GM10266 (cell line): ENCODE data around the gene HNRNPK.
"Not testable (repeated sequence)": the region's sequence is repeated elsewhere in the genome, so short reads cannot be mapped to it uniquely, and the experiment has no call there.

Experiments
- DNase-seq: peaks from one replicate; pipeline ENCODE4 v3.0.0; 2012; ENCODE audit errors: extremely low spot score
- TF ChIP-seq, protein P1 (sequence below): IDR thresholded peaks from 2 replicates; pipeline ENCODE4 v1.5.1; 2012; ENCODE audit warnings: mild to moderate bottlenecking, low read depth; ENCODE audit not compliant: control insufficient read depth, insufficient read depth; ENCODE audit errors: missing control alignments

Gene HNRNPK

DNA sequence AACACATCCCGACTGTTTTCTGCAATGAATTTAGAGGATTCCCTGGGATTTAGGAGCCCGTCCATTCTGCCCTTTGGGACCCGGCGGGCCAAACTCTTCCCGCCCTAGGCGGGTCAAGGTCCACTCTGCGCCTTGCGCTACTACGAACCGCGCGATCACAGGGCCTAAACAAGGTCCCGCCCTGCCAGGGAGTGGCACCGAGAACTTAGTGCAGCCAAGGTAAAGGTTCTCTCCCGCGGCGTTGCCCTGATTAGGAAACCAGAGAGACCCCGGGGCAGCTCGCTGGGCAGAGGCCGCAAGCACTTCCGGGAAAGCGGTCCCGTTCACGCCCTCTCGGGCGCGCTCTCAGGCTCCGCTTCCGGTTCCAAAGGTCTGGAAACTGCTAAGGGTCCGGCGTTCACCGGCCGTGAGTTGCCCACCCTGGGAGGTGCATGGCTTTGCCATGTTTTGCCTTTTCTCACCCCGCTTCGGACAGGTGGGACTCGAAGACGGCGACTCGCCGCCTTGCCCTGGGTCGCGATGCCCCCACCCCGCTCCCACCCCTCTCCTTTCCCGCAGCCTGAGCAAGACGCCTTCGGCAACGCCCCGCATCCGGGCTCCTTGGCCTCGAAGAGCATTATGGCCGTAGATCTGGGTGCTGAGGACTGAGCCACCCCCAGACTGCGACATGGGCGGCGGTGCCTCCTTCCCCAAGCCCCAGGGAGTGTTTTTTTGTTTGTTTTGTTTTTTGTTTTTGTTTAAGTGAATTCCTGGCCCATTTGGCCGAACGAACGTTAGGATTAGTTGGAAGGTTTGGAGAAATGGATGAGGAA is 23.4 kb downstream of the HNRNPK start:
- TF ChIP-seq, protein P1, sequence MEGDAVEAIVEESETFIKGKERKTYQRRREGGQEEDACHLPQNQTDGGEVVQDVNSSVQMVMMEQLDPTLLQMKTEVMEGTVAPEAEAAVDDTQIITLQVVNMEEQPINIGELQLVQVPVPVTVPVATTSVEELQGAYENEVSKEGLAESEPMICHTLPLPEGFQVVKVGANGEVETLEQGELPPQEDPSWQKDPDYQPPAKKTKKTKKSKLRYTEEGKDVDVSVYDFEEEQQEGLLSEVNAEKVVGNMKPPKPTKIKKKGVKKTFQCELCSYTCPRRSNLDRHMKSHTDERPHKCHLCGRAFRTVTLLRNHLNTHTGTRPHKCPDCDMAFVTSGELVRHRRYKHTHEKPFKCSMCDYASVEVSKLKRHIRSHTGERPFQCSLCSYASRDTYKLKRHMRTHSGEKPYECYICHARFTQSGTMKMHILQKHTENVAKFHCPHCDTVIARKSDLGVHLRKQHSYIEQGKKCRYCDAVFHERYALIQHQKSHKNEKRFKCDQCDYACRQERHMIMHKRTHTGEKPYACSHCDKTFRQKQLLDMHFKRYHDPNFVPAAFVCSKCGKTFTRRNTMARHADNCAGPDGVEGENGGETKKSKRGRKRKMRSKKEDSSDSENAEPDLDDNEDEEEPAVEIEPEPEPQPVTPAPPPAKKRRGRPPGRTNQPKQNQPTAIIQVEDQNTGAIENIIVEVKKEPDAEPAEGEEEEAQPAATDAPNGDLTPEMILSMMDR: no peak
- DNase-seq: peak; percentile 65

DNA sequence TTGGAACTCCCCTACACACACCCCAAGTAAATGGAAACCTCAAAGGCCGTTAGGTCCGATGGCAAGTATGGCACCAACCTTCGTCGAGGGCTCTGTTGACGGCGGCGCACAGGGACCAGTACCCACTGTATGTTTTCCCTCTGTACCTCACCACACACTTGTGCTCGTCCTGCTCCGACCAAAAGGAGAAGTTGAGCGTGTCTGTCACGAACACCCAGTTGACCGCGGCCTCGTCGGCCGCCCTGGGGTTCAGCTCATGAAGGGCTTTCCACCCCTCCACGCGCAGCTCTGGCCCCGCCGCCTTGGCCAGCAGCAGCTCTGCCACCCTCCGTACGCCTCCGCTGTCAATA is 24.0 kb downstream of the HNRNPK start:
- TF ChIP-seq, protein P1: no peak
- no peak for DNase-seq

DNA sequence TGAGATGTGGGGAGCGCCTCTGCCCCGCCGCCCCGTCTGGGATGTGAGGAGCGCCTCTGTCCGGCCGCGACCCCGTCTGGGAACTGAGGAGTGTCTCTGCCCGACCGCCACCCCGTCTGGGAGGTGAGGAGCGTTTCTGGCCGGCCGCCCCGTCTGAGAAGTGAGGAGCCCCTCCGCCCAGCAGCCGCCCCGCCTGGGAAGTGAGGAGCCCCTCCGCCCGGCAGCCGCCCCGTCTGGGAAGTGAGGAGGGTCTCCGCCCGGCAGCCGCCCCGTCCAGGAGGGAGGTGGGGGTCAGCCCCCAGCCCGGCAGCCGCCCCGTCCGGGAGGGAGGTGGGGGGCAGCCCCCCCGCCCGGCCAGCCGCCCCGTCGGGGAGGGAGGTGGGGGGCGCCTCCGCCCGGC is 31.9 kb downstream of the HNRNPK start:
- DNase-seq: not testable (repeated sequence)

DNA sequence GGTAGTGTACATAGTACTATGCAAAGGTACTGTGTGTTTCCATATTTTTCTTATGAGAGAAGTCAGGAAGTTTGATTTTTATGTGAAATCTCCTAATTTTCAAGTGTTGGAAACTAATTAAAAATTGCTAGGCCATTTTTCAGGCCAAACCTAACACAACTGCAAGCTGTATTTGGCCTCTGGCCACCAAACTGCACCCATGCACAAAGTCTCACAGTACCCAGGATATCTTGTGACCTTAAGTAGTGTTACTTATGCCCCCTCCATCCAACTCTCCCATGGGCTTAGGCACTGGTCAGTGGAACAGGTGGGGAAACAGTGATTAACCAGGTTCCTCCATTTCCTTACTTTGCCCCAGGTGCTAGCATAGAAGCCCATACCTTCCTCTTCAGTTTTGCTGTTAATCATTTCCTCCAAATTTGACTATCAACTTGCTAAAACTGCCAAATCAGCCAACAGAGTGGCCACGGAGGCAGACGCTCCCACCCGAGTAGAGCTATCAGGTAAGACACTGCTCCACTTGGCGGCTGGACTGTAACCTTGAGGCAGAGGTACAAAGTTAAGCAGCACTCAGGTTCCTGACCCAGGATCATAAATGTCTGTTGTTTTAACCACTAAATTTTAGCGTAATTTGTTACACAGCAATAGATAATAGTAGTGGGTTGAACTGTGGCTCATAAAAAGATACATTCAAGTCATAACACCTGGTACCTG is 39.3 kb downstream of the HNRNPK start:
- TF ChIP-seq, protein P1: no peak
- no peak for DNase-seq

DNA sequence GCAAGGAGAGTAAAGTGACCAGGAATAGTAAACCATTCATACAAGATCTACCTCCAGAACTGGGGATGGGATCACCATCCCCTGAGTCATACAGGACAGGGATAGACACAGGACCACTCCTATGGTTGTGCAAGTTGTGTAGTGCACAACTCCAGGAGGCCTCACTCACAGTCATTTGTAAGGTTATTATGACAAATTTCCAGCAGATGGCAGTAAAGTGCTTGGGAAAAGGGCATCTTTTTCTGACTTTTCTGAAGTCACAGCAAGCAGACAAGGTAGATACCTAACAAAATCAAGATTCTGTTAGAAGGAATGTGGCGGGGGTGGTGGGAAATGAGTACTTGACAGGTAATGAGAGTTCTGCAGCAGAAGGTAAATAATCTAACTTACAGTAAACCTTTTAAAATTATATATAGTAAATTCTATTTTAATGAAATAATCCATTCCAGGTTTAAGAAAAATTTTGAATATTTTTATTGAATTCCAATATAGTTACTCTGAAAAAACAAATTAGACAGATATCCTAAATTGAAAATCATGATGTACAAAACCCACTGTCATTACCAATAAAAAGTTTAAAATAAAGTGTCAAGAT is 42.1 kb downstream of the HNRNPK start:
- DNase-seq: peak; percentile 55
- TF ChIP-seq, protein P1: peak; percentile 64

GRCh38 chr9:83936523-83936922 is 43.5 kb downstream of the HNRNPK start:
- no peak for DNase-seq
- TF ChIP-seq, protein P1: no peak

GRCh38 chr9:83935276-83935935 is 44.6 kb downstream of the HNRNPK start:
- TF ChIP-seq, protein P1: no peak
- DNase-seq: no peak
